Gastrocnemius medialis (tissue), 4 donors: ENCODE results near the gene ERC2. TPM values are rescaled to one million over a fixed set of nuclear protein-coding genes. Genes with fewer than 3 reads are reported as not detected.

Experiments
- ATAC-seq, 2 donors: fragments of 150-250 bp; one replicate each; pipeline ENCODE4 v1.9.1; 2016
- DNase-seq, 2 donors: peaks; one replicate each; pipeline ENCODE4 v3.0.0-alpha.2; 2019
- H3K27ac ChIP-seq, 4 donors: fragments of 200-600 bp; sonication (generic); 1 replicate in 1 of 4; 2 replicates in 3 of 4; pipeline ENCODE4 v1.5.1; 2016 to 2018; ENCODE audit warnings: mild to moderate bottlenecking in 2 of 4, moderate library complexity in 1 of 4
- H3K27me3 ChIP-seq, 3 donors: fragments of 200-600 bp; sonication (generic) in 2 of 3; 1 replicate in 1 of 3; 2 replicates in 2 of 3; pipeline versions ENCODE4 v1.5.1 to v1.6.0; 2016 to 2019; ENCODE audit warnings: mild to moderate bottlenecking in 1 of 3, moderate library complexity in 1 of 3
- H3K36me3 ChIP-seq, 2 donors: fragments of 200-600 bp; sonication (generic) in 1 of 2; one replicate each; pipeline ENCODE4 v1.5.1; 2017 to 2018
- H3K4me1 ChIP-seq, 2 donors: fragments of 200-600 bp; sonication (generic) in 1 of 2; one replicate each; pipeline ENCODE4 v1.5.1; 2016 to 2017; ENCODE audit warnings: mild to moderate bottlenecking in 2 of 2
- H3K4me3 ChIP-seq, 4 donors: fragments of 200-600 bp; sonication (generic) in 3 of 4; 1 replicate in 1 of 4; 2 replicates in 3 of 4; pipeline ENCODE4 v1.5.1; 2016 to 2019; ENCODE audit warnings: mild to moderate bottlenecking in 2 of 4
- H3K9me3 ChIP-seq, 3 donors: fragments of 200-600 bp; sonication (generic) in 2 of 3; 1 replicate in 1 of 3; 2 replicates in 2 of 3; pipeline ENCODE4 v1.5.1; 2016 to 2019
- POLR2A ChIP-seq, 2 donors: fragments of 450-650 bp; IDR thresholded peaks; one replicate each; pipeline ENCODE4 v1.6.1; 2017; ENCODE audit warnings: antibody characterized with exemption in 2 of 2, mild to moderate bottlenecking in 2 of 2, moderate library complexity in 2 of 2
- in situ Hi-C, 4 donors: fragments of 200-750 bp; cut with MboI; loops; one replicate each; pipeline versions ENCODE4 v1.15.0 to v1.8.0; 2017; ENCODE audit warnings: low sequenced_read_pairs in 4 of 4
- intact Hi-C: fragments of 100-400 bp; cut with DNase I; formaldehyde crosslinking; loops from one replicate; pipeline ENCODE4 v1.15.1; 2023; ENCODE audit warnings: low total_unique reads
- total RNA-seq, 4 donors: library from RNA; depleted of rRNA; stranded (reverse); fragments of >200 nt; gene quantifications; one replicate each; pipeline versions ENCODE4 v1.1.0 to v1.2.3, GENCODE V29; 2016
- TF ChIP-seq, protein P1 (sequence below), 5 experiments: fragments of 450-650 bp in 3 of 5; fragments of 200-600 bp in 2 of 5; sonication (generic) in 2 of 5; IDR thresholded peaks in 4 of 5; conservative IDR thresholded peaks in 1 of 5; 1 replicate in 4 of 5; 2 replicates in 1 of 5; pipeline ENCODE4 v1.5.1; 2016 to 2019; ENCODE audit warnings: antibody characterized with exemption in 5 of 5, mild to moderate bottlenecking in 3 of 5, moderate library complexity in 3 of 5

Gene ERC2
- total RNA-seq, 4 donors from 2014 or later: not detected

- no peaks in the 10 kb centered on the region for H3K27me3 ChIP-seq
- no peaks in the 10 kb centered on the region for H3K36me3 ChIP-seq
- DNase-seq (no peak), ATAC-seq (no peak)
- H3K4me1 ChIP-seq: no peaks in the 10 kb centered on the region
- in situ Hi-C loops: no loop called here
- H3K4me3 ChIP-seq: no peak overlapping the region
- TF ChIP-seq, protein P1, sequence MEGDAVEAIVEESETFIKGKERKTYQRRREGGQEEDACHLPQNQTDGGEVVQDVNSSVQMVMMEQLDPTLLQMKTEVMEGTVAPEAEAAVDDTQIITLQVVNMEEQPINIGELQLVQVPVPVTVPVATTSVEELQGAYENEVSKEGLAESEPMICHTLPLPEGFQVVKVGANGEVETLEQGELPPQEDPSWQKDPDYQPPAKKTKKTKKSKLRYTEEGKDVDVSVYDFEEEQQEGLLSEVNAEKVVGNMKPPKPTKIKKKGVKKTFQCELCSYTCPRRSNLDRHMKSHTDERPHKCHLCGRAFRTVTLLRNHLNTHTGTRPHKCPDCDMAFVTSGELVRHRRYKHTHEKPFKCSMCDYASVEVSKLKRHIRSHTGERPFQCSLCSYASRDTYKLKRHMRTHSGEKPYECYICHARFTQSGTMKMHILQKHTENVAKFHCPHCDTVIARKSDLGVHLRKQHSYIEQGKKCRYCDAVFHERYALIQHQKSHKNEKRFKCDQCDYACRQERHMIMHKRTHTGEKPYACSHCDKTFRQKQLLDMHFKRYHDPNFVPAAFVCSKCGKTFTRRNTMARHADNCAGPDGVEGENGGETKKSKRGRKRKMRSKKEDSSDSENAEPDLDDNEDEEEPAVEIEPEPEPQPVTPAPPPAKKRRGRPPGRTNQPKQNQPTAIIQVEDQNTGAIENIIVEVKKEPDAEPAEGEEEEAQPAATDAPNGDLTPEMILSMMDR (IDR thresholded peaks at IDR 0.05 in 4 of 5, conservative IDR thresholded peaks at IDR 0.05 in 1 of 5): no peak
- TF ChIP-seq POLR2A (IDR thresholded peaks at IDR 0.05): no peak
- H3K27ac ChIP-seq: no peak overlapping the region
- intact Hi-C loops: no loop called here
- H3K9me3 ChIP-seq: no peaks in the 10 kb centered on the region
Measured at GRCh38 chr3:56294286-56294685, 174.0 kb downstream of the ERC2 start.

DNA sequence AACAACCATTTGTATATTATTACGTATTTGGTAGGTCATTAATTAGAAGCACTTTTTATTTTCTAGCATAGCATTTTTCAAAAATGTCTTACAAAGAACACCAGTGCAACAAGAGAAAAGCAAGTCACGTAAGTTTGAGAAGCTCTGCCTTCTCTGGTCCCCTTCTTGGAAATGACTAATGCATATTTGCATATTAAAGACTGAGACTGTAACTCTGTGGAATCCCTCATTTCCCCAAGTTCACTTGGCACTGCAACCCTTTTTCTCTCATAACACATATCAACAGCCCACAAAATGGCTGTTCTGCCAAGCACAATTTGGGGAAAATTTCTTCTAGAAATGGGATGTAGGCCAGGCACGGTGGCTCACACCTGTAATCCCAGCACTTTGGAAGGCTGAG, 176.3 kb downstream of the ERC2 start:
- Histone ChIP-seq H3K4me3 (no peak overlapping the region), H3K36me3 (no peaks in the 10 kb centered on the region), H3K4me1 (no peaks in the 10 kb centered on the region), H3K27me3 (no peaks in the 10 kb centered on the region), H3K27ac (no peak overlapping the region), H3K9me3 (no peaks in the 10 kb centered on the region)
- DNase-seq: no peak
- no peak for TF ChIP-seq POLR2A (IDR thresholded peaks at IDR 0.05)
- TF ChIP-seq, protein P1 (IDR thresholded peaks at IDR 0.05 in 4 of 5, conservative IDR thresholded peaks at IDR 0.05 in 1 of 5): no peak
- ATAC-seq: no peak
- intact Hi-C loops: no loop called here
- in situ Hi-C loops: no loop called here

GRCh38 chr3:56291244-56291680, 177.0 kb downstream of the ERC2 start:
- Histone ChIP-seq H3K36me3 (no peaks in the 10 kb centered on the region), H3K4me3 (no peak overlapping the region), H3K27me3 (no peaks in the 10 kb centered on the region), H3K27ac (no peak overlapping the region), H3K9me3 (no peaks in the 10 kb centered on the region), H3K4me1 (no peaks in the 10 kb centered on the region)
- DNase-seq (no peak), ATAC-seq (no peak)
- TF ChIP-seq, protein P1 (IDR thresholded peaks at IDR 0.05 in 4 of 5, conservative IDR thresholded peaks at IDR 0.05 in 1 of 5): no peak
- no peak for TF ChIP-seq POLR2A (IDR thresholded peaks at IDR 0.05)
- in situ Hi-C loops: no loop called here
- intact Hi-C loops: no loop called here

- intact Hi-C loops: no loop called here
- in situ Hi-C loops: no loop called here
- DNase-seq: no peak
- H3K27ac ChIP-seq: no peak overlapping the region
- no peak for ATAC-seq
- no peak overlapping the region for H3K4me3 ChIP-seq
- H3K4me1 ChIP-seq: no peaks in the 10 kb centered on the region
- H3K9me3 ChIP-seq: no peaks in the 10 kb centered on the region
- H3K36me3 ChIP-seq: no peaks in the 10 kb centered on the region
- no peak for TF ChIP-seq POLR2A (IDR thresholded peaks at IDR 0.05)
- TF ChIP-seq, protein P1 (IDR thresholded peaks at IDR 0.05 in 4 of 5, conservative IDR thresholded peaks at IDR 0.05 in 1 of 5): no peak
- H3K27me3 ChIP-seq: no peaks in the 10 kb centered on the region
Measured at GRCh38 chr3:56290374-56290773, 177.9 kb downstream of the ERC2 start.

GRCh38 chr3:56288258-56288657, 180.0 kb downstream of the ERC2 start:
- intact Hi-C loops: no loop called here

More at GRCh38 chr3:56288258-56288657, 180.0 kb downstream of the ERC2 start:
- Histone ChIP-seq H3K27ac (no peak overlapping the region), H3K4me1 (no peaks in the 10 kb centered on the region), H3K9me3 (no peaks in the 10 kb centered on the region), H3K36me3 (no peaks in the 10 kb centered on the region), H3K27me3 (no peaks in the 10 kb centered on the region), H3K4me3 (no peak overlapping the region)
- DNase-seq (no peak), ATAC-seq (no peak)
- in situ Hi-C loops: no loop called here
- TF ChIP-seq POLR2A (IDR thresholded peaks at IDR 0.05): no peak
- TF ChIP-seq, protein P1 (IDR thresholded peaks at IDR 0.05 in 4 of 5, conservative IDR thresholded peaks at IDR 0.05 in 1 of 5): no peak
